SH-SY5Y (cell line): Measurements from ENCODE around the gene CADM2.

Experiments
- GATA2 ChIP-seq: IDR thresholded peaks from 2 replicates; pipeline ENCODE4 v1.6.1; 2011; ENCODE audit warnings: mild to moderate bottlenecking, low read depth, low read length
- GATA3 ChIP-seq: IDR thresholded peaks from 2 replicates; pipeline ENCODE4 v1.6.1; 2011; ENCODE audit warnings: low read depth, mild to moderate bottlenecking, low read length, moderate library complexity

DNA sequence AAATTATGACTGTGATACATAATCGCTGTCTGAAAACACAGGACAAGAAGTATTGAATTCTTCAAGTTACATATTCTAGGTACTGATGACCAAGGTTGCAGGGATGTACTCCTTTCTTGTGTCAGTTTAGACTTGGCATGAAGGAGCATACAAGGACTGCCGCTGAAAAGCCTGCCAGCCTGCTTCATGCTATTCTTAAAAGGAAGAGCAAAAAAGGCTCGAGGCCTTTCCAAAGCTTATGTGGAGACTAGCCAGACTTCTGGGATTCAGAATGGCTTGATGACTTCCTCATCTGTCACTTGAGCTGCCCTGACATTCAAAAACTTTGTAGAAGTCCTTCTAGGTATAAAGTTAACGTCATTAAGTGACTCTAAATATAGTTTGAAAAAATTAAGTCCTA lies 92.0 kb downstream of the CADM2 start:
- TF ChIP-seq GATA2: no peak
- no peak for TF ChIP-seq GATA3
